T-helper 1 cell treated with Interleukin-12 subunit alpha and Interleukin-12 subunit beta and Interleukin-4 antibody, amounts not matched to agents 30 μg/mL and 1 μg/mL, for 36 hours (primary cell): ENCODE measurements around the gene ANKRD30A.
"Not testable (repeated sequence)": the region's sequence is repeated elsewhere in the genome, so short reads cannot be mapped to it uniquely, and the experiment has no call there.

ENCODE experiments used
- H3K27ac Mint-ChIP-seq: one replicate; pipeline ENCODE4 v1.8.0; 2021; ENCODE audit warnings: mild to moderate bottlenecking, mixed read lengths
- H3K27me3 Mint-ChIP-seq: one replicate; pipeline ENCODE4 v1.8.0; 2021; ENCODE audit warnings: low read depth, mixed read lengths
- H3K36me3 Mint-ChIP-seq: one replicate; pipeline ENCODE4 v1.8.0; 2021; ENCODE audit warnings: low read depth, mixed read lengths
- H3K4me1 Mint-ChIP-seq: one replicate; pipeline ENCODE4 v1.8.0; 2021; ENCODE audit warnings: low read depth, mixed read lengths
- H3K4me3 Mint-ChIP-seq: one replicate; pipeline ENCODE4 v1.8.0; 2021; ENCODE audit warnings: mild to moderate bottlenecking, moderate library complexity, mixed read lengths
- H3K9me3 Mint-ChIP-seq: one replicate; pipeline ENCODE4 v1.8.0; 2021; ENCODE audit warnings: mixed read lengths

ANKRD30A gene

DNA sequence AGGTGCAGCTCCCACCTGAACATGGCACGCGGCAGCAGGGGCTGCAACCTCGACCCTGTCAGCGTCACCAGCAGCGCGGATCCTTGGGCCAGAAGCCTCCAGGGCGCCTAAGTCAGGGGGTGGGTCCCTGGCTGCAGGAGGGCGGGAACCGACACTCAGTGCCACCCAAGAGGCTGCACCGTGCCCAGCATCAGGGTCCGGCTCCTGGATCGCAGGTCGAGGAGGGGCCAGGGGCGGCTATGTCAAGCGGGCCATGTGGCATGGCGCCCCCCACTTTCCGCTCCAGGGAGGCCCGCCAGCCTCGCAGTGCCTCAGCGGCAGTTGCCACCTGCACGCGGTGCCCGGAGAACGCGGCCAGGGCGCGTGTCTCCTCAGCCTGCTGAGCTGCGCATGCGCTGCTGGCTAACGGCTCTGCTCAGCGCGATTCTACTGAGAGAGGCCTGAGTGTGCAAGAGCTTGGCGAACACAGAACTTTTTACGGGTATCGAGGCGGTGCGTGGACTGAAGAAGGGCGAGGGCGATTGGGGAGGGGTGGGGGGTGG lies at the start of gene ANKRD30A:
Gene ANKRD30A, plus strand, starts transcription at position 408 of the 542 bp plus-strand sequence. CDS start 190 bp downstream, outside the sequence.
- Mint-ChIP-seq H3K9me3 (peaks cover 14% of the 10 kb centered on the region), H3K4me3 (no peak within 1 kb of the TSS), H3K36me3 (no peaks in the 10 kb centered on the region), H3K27ac (no peak within 1 kb of the TSS), H3K27me3 (no peaks in the 10 kb centered on the region), H3K4me1 (no peaks in the 10 kb centered on the region)

DNA sequence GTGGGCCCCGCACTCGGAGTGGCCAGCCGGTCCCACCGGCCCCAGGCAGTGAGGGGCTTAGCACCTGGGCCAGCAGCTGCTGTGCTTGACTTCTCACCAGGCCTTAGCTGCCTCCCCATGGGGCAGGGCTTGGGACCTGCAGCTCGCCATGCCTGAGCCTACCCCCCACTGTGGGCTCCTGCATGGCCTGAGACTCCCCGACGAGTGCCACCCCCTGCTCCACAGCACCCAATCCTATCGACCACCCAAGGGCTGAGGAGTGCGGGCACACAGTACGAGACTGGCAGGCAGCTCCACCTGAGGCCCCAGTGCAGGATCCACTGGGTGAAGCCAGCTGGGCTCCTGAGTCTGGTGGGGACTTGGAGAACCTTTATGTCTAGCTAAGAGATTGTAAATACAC lies 49.3 kb upstream of the ANKRD30A start:
- not testable (repeated sequence) for H3K4me1 Mint-ChIP-seq, H3K36me3 Mint-ChIP-seq, H3K4me3 Mint-ChIP-seq, H3K27ac Mint-ChIP-seq, H3K27me3 Mint-ChIP-seq
- H3K9me3 Mint-ChIP-seq: peaks cover 37% of the 10 kb centered on the region

DNA sequence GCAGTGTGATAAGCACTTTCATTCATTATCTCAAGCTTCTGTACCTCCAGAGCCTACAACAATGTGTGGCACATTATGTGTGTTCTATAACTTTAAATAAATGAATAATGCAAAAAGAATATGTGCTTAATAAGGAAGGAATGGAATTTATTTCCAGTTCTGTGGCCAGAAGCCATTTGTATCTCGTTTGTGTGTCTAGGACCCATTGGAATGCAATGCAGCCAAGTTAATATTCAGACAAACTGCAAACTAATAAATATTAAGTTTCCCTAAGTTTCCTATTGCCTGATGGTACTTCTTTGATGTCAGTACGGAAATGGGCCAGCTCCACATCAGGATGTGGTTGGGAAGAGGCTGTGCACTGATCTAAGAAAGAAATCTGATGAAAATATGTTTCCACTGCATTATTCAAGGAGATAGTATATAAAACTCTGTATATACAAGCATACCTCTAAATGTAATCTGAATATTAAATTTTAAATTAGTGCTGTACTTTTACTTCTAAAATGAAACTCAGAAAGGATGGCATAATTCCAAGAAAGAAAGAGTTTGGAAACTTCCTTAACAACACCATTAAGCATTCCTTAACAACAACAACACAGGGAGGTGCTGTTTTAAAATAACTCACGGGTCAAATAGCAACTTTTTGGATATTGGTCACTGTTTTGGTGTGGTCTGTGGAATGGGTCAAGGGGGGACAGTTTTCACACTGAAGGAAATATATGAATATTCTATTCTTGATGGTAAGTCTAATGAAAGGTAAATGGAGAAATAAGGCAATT lies 29.4 kb upstream of the ANKRD30A start:
- Mint-ChIP-seq H3K4me1 (no peaks in the 10 kb centered on the region), H3K4me3 (no peak overlapping the region), H3K36me3 (no peaks in the 10 kb centered on the region), H3K27ac (no peak overlapping the region), H3K9me3 (peaks cover 60% of the 10 kb centered on the region), H3K27me3 (no peaks in the 10 kb centered on the region)

DNA sequence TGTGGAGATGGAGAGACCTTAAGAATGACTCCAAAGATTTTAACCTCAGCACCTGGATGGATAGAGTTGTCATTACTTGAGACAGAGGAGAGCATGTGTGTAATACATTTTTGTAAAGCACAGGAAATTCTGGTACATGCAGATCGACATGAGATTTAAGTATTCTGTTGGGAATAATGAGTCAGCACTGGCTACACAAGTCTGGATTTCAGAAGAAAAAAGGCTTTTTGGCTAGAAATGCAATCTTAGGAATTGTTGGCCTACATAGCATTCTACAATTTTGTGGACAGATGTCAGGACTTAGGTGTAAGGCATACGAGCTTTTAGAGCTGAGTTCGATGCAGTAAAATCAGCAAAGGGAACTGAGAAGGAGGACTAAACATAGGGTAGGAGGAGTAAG lies 24.1 kb upstream of the ANKRD30A start:
- H3K4me3 Mint-ChIP-seq: no peak overlapping the region
- H3K4me1 Mint-ChIP-seq: no peaks in the 10 kb centered on the region
- no peaks in the 10 kb centered on the region for H3K27me3 Mint-ChIP-seq
- H3K36me3 Mint-ChIP-seq: no peaks in the 10 kb centered on the region
- peaks cover 51% of the 10 kb centered on the region for H3K9me3 Mint-ChIP-seq
- H3K27ac Mint-ChIP-seq: no peak overlapping the region

- Mint-ChIP-seq H3K27me3 (no peaks in the 10 kb centered on the region), H3K9me3 (peaks cover 37% of the 10 kb centered on the region), H3K4me1 (no peaks in the 10 kb centered on the region), H3K27ac (no peak overlapping the region), H3K4me3 (no peak overlapping the region), H3K36me3 (no peaks in the 10 kb centered on the region)
Observed at GRCh38 chr10:37109000-37109399, 16.4 kb upstream of the ANKRD30A start.

- Mint-ChIP-seq H3K9me3 (peaks cover 17% of the 10 kb centered on the region), H3K27me3 (no peaks in the 10 kb centered on the region), H3K4me3 (no peak overlapping the region), H3K27ac (no peak overlapping the region), H3K4me1 (no peaks in the 10 kb centered on the region), H3K36me3 (no peaks in the 10 kb centered on the region)
Observed at GRCh38 chr10:37124532-37124931, 866 bp upstream of the ANKRD30A start.

GRCh38 chr10:37125921-37126320 lies 523 bp downstream of the ANKRD30A start:
- no peaks in the 10 kb centered on the region for H3K4me1 Mint-ChIP-seq
- H3K4me3 Mint-ChIP-seq: no peak overlapping the region
- H3K27me3 Mint-ChIP-seq: no peaks in the 10 kb centered on the region
- H3K36me3 Mint-ChIP-seq: no peaks in the 10 kb centered on the region
- peaks cover 14% of the 10 kb centered on the region for H3K9me3 Mint-ChIP-seq
- no peak overlapping the region for H3K27ac Mint-ChIP-seq

- H3K4me3 Mint-ChIP-seq: no peak overlapping the region
- no peaks in the 10 kb centered on the region for H3K4me1 Mint-ChIP-seq
- no peak overlapping the region for H3K27ac Mint-ChIP-seq
- peaks cover 21% of the 10 kb centered on the region for H3K9me3 Mint-ChIP-seq
- H3K27me3 Mint-ChIP-seq: no peaks in the 10 kb centered on the region
- H3K36me3 Mint-ChIP-seq: no peaks in the 10 kb centered on the region
Observed at GRCh38 chr10:37146443-37146842, 21.0 kb downstream of the ANKRD30A start.

DNA sequence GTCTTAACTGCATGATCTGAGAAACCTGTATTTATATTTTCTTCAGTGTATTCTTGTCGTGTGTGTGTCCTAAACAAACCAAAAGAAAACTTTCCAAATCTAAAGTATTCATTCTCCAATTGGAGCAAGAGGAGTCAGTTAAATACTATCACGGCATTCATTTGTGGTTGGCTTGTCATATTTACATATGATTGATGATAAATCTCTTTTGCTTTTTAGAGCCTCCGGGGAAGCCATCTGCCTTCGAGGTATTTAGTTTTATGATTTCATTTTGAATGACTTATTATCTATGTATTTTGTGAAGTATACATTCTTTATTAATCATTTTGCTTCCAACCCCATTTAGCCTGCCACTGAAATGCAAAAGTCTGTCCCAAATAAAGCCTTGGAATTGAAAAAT lies 37.0 kb downstream of the ANKRD30A start:
- peaks cover 17% of the 10 kb centered on the region for H3K9me3 Mint-ChIP-seq
- H3K27ac Mint-ChIP-seq, H3K27me3 Mint-ChIP-seq, H3K4me1 Mint-ChIP-seq, H3K4me3 Mint-ChIP-seq, H3K36me3 Mint-ChIP-seq: not testable (repeated sequence)

- H3K27me3 Mint-ChIP-seq, H3K27ac Mint-ChIP-seq, H3K4me3 Mint-ChIP-seq, H3K36me3 Mint-ChIP-seq, H3K4me1 Mint-ChIP-seq, H3K9me3 Mint-ChIP-seq: not testable (repeated sequence)
Observed at GRCh38 chr10:37171945-37172344, 46.5 kb downstream of the ANKRD30A start.

DNA sequence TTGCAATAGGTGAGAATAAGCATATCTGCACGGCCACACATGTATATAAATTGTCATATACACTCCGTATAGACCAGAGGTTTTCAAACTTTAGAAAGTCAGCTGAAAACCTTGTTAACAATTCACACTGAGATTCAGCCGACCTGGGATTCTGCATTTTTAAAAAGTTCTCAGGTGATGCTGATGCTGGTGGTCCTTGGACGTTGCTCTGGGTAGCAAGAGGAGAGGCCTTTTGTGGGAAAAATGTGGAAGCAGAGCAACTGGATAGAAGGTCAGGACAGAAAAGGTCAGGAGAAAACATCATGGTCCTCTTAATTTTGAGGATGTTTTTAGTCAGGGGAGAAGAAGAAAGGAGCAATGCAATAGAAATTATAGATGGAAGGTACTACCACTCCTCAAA lies 52.9 kb downstream of the ANKRD30A start:
- H3K27me3 Mint-ChIP-seq, H3K4me3 Mint-ChIP-seq, H3K36me3 Mint-ChIP-seq, H3K4me1 Mint-ChIP-seq, H3K27ac Mint-ChIP-seq: not testable (repeated sequence)
- H3K9me3 Mint-ChIP-seq: peaks cover 10% of the 10 kb centered on the region

- H3K36me3 Mint-ChIP-seq, H3K27me3 Mint-ChIP-seq, H3K4me1 Mint-ChIP-seq, H3K9me3 Mint-ChIP-seq, H3K4me3 Mint-ChIP-seq, H3K27ac Mint-ChIP-seq: not testable (repeated sequence)
Observed at GRCh38 chr10:37182719-37183118, 57.3 kb downstream of the ANKRD30A start.

DNA sequence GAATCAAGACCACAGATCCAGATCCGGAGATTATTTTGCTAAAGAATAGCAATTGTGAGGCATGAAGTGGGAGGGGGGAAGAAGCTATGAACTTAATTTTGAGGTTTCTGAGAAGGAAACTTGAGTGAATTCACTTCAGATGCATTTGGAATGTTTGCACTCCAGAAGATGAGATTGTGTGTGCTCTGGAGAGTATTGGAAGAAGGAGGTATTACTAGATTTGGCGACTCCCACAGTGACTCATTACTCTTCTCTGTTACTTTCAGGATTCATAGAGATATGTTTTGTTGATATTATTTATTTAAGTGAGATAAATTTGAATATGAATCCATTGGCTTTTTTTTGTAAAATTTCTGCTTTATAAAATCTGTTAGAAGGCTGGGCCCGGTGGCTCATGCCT lies 80.7 kb downstream of the ANKRD30A start:
- Mint-ChIP-seq H3K36me3 (no peaks in the 10 kb centered on the region), H3K4me1 (no peaks in the 10 kb centered on the region), H3K9me3 (peaks cover 51% of the 10 kb centered on the region), H3K4me3 (no peak overlapping the region), H3K27me3 (no peaks in the 10 kb centered on the region), H3K27ac (no peak overlapping the region)

DNA sequence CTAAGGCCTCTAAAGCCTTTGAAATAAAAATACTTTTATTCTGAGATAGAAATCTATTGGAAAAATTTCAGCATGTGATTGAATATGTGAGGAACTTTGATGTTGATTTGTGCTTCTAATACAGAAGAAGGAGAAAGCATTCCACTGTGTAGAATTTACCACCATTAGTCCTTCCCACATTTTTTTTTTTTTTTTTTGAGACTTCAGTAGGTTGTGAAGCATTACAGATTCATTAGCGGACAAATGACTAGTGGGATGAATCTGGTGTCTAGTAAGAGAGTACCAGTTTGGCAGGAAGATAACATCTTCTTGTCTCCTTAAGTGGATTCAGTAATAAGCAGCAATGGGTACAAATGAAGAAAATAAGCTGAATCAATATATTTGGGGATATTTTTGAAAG lies 95.5 kb downstream of the ANKRD30A start:
- Mint-ChIP-seq H3K27ac (no peak overlapping the region), H3K4me1 (no peaks in the 10 kb centered on the region), H3K4me3 (no peak overlapping the region), H3K36me3 (no peaks in the 10 kb centered on the region), H3K9me3 (peaks cover 11% of the 10 kb centered on the region), H3K27me3 (no peaks in the 10 kb centered on the region)

GRCh38 chr10:37222046-37222445 lies 96.6 kb downstream of the ANKRD30A start:
- Mint-ChIP-seq H3K27ac (no peak overlapping the region), H3K27me3 (no peaks in the 10 kb centered on the region), H3K36me3 (no peaks in the 10 kb centered on the region), H3K9me3 (peaks cover 8% of the 10 kb centered on the region), H3K4me3 (no peak overlapping the region), H3K4me1 (no peaks in the 10 kb centered on the region)
